Neural progenitor cell (in vitro differentiated cells): ENCODE data around the gene F8A1. TPM values are rescaled to one million over a fixed set of nuclear protein-coding genes. Genes with fewer than 3 reads are reported as not detected.
"Not testable (repeated sequence)": the region's sequence is repeated elsewhere in the genome, so short reads cannot be mapped to it uniquely, and the experiment has no call there.

Experiments
- DNase-seq: peaks from one replicate; pipeline ENCODE4 v3.0.0-alpha.2; 2016; ENCODE audit warnings: low spot score
- H2AFZ ChIP-seq: fragments of 200-600 bp; sonication (generic); replicated peaks from 2 replicates; pipeline ENCODE4 v1.6.1; 2016; ENCODE audit warnings: antibody characterized with exemption
- H3F3A ChIP-seq: fragments of 200-600 bp; sonication (generic); 2 replicates; pipeline ENCODE4 v1.6.1; 2016; ENCODE audit warnings: antibody characterized with exemption, low read depth
- H3K27ac ChIP-seq: fragments of 200-600 bp; sonication (generic); 2 replicates; pipeline ENCODE4 v1.5.1; 2016; ENCODE audit warnings: mild to moderate bottlenecking
- H3K27me3 ChIP-seq: fragments of 200-600 bp; sonication (generic); 2 replicates; pipeline ENCODE4 v1.6.1; 2016; ENCODE audit warnings: mild to moderate bottlenecking, moderate library complexity
- H3K36me3 ChIP-seq: fragments of 200-600 bp; sonication (generic); 2 replicates; pipeline ENCODE4 v1.5.1; 2016
- H3K4me1 ChIP-seq: fragments of 200-600 bp; sonication (generic); 2 replicates; pipeline ENCODE4 v1.6.1; 2016; ENCODE audit warnings: mixed run types
- H3K4me2 ChIP-seq: fragments of 200-600 bp; sonication (generic); 2 replicates; pipeline ENCODE4 v1.6.1; 2016
- H3K4me3 ChIP-seq: fragments of 200-600 bp; sonication (generic); 2 replicates; pipeline ENCODE4 v1.5.1; 2016
- H3K79me2 ChIP-seq: fragments of 200-600 bp; sonication (generic); 2 replicates; pipeline ENCODE4 v1.6.1; 2016; ENCODE audit warnings: low read depth
- H3K9ac ChIP-seq: fragments of 200-600 bp; sonication (generic); 2 replicates; pipeline ENCODE4 v1.6.1; 2016
- H3K9me3 ChIP-seq: fragments of 200-600 bp; sonication (generic); 2 replicates; pipeline ENCODE4 v1.5.1; 2016; ENCODE audit warnings: low read depth
- H4K20me1 ChIP-seq: fragments of 200-600 bp; sonication (generic); 2 replicates; pipeline ENCODE4 v1.6.1; 2016; ENCODE audit warnings: low read depth
- H3K27ac Mint-ChIP-seq: 3 replicates; pipeline ENCODE4 v1.8.0; 2021; ENCODE audit warnings: mixed read lengths
- H3K27me3 Mint-ChIP-seq: 2 replicates; pipeline ENCODE4 v1.8.0; 2022; ENCODE audit warnings: low read depth, mild to moderate bottlenecking, inconsistent platforms, moderate library complexity, mixed read lengths; ENCODE audit not compliant: insufficient read depth
- H3K36me3 Mint-ChIP-seq: 3 replicates; pipeline ENCODE4 v1.8.0; 2021; ENCODE audit warnings: mixed read lengths
- H3K4me1 Mint-ChIP-seq: 3 replicates; pipeline ENCODE4 v1.8.0; 2021; ENCODE audit warnings: mixed read lengths
- H3K4me3 Mint-ChIP-seq: 3 replicates; pipeline ENCODE4 v1.8.0; 2021; ENCODE audit warnings: mild to moderate bottlenecking, moderate library complexity, mixed read lengths
- H3K9me3 Mint-ChIP-seq: 3 replicates; pipeline ENCODE4 v1.8.0; 2020; ENCODE audit warnings: mixed read lengths
- EZH2 ChIP-seq: fragments of 200-600 bp; sonication (generic); IDR thresholded peaks from 2 replicates; pipeline ENCODE4 v1.6.1; 2017; ENCODE audit warnings: antibody characterized with exemption, mild to moderate bottlenecking, moderate library complexity
- EZH2phosphoT487 ChIP-seq: fragments of 200-600 bp; sonication (generic); IDR thresholded peaks from 2 replicates; pipeline ENCODE4 v1.6.1; 2017; ENCODE audit warnings: antibody characterized with exemption
- total RNA-seq: library from RNA; depleted of rRNA; stranded (reverse); fragments of >200 nt; gene quantifications from 2 replicates; pipeline ENCODE4 v1.2.3, GENCODE V29; 2015; ENCODE audit warnings: low replicate concordance
- TF ChIP-seq, protein P1 (sequence below): fragments of 200-600 bp; sonication (generic); IDR thresholded peaks from 2 replicates; pipeline ENCODE4 v1.5.1; 2017; ENCODE audit warnings: antibody characterized with exemption, mild to moderate bottlenecking

The F8A1 gene
- 5.5 and 8.7 TPM in 2 replicates for total RNA-seq

DNA sequence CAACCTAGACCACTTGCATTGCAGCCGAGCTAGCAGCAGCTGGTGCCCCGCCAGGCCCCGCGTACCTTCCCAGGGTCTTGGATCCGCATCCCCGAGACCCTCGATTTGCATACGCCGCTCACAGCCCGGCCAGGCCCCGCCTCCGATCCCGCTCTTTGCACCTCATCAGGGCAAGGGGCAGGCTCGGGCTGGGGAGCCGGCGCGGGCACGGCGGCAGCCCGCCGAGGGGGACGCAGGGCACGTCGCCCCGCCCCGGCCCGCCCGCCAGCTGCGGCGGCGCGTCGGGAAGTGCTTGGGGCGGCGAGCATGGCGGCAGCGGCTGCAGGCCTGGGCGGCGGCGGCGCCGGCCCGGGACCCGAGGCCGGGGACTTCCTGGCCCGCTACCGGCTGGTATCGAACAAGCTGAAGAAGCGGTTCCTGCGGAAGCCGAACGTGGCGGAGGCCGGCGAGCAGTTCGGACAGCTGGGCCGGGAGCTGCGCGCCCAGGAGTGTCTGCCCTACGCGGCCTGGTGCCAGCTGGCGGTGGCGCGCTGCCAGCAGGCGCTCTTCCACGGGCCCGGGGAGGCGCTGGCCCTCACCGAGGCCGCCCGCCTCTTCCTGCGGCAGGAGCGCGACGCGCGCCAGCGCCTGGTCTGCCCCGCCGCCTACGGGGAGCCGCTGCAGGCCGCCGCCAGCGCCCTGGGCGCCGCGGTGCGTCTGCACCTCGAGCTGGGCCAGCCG, at the start of gene F8A1:
F8A1 (plus strand) TSS at position 287 of the 720 bp plus-strand sequence; CDS start at position 307, 20 bp downstream.
- H3K4me3 ChIP-seq, result not testable (repeated sequence)

DNA sequence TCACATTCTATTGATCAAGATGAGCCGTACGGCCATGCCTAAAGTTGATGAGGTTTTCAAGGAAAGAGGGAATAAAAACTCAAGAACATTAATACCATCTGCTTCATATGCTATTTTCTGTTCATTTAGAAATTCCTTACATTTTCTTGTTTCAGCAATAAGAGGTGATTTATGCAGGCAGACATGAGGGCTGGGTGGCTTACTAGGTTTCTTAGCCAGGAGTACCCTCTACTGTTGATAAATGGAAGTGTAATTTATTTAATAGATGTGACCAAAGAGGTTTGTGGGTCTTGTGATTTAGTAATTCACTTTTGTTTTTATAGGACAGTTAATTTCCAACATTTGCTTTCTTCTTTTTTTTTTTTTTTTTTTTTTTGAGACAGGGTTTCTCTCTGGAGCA, 45.3 kb upstream of the F8A1 start:
- peaks cover 13% of the 10 kb centered on the region for H3K9me3 Mint-ChIP-seq
- no peak overlapping the region for H3K27ac Mint-ChIP-seq
- Histone ChIP-seq H3K9me3 (no peaks in the 10 kb centered on the region), H3K9ac (no peak overlapping the region), H3K4me1 (no peaks in the 10 kb centered on the region), H3K36me3 (no peaks in the 10 kb centered on the region), H3F3A (no peaks in the 10 kb centered on the region), H2AFZ (no peak overlapping the region), H3K27ac (no peak overlapping the region), H4K20me1 (no peaks in the 10 kb centered on the region), H3K79me2 (no peaks in the 10 kb centered on the region), H3K4me2 (no peak overlapping the region), H3K4me3 (no peak overlapping the region), H3K27me3 (no peaks in the 10 kb centered on the region)
- H3K27me3 Mint-ChIP-seq, result peaks cover 2% of the 10 kb centered on the region
- no peak overlapping the region for H3K4me3 Mint-ChIP-seq
- DNase-seq, result no peak
- H3K4me1 Mint-ChIP-seq, result no peaks in the 10 kb centered on the region
- no peaks in the 10 kb centered on the region for H3K36me3 Mint-ChIP-seq
- no peak for TF ChIP-seq EZH2phosphoT487
- TF ChIP-seq EZH2, result no peak
- TF ChIP-seq, protein P1, sequence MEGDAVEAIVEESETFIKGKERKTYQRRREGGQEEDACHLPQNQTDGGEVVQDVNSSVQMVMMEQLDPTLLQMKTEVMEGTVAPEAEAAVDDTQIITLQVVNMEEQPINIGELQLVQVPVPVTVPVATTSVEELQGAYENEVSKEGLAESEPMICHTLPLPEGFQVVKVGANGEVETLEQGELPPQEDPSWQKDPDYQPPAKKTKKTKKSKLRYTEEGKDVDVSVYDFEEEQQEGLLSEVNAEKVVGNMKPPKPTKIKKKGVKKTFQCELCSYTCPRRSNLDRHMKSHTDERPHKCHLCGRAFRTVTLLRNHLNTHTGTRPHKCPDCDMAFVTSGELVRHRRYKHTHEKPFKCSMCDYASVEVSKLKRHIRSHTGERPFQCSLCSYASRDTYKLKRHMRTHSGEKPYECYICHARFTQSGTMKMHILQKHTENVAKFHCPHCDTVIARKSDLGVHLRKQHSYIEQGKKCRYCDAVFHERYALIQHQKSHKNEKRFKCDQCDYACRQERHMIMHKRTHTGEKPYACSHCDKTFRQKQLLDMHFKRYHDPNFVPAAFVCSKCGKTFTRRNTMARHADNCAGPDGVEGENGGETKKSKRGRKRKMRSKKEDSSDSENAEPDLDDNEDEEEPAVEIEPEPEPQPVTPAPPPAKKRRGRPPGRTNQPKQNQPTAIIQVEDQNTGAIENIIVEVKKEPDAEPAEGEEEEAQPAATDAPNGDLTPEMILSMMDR, result peak; percentile 40

More for the DNA sequence above, at the start of gene F8A1:
- not testable (repeated sequence) for H3K4me2 ChIP-seq, DNase-seq, H3K4me1 Mint-ChIP-seq, H3K27me3 Mint-ChIP-seq, H4K20me1 ChIP-seq, H3K27ac ChIP-seq, H3K9ac ChIP-seq, H3K36me3 ChIP-seq, H3F3A ChIP-seq, H3K4me3 Mint-ChIP-seq, H3K9me3 ChIP-seq, H2AFZ ChIP-seq, H3K4me1 ChIP-seq, H3K27ac Mint-ChIP-seq, H3K36me3 Mint-ChIP-seq, H3K27me3 ChIP-seq, H3K79me2 ChIP-seq, H3K9me3 Mint-ChIP-seq

DNA sequence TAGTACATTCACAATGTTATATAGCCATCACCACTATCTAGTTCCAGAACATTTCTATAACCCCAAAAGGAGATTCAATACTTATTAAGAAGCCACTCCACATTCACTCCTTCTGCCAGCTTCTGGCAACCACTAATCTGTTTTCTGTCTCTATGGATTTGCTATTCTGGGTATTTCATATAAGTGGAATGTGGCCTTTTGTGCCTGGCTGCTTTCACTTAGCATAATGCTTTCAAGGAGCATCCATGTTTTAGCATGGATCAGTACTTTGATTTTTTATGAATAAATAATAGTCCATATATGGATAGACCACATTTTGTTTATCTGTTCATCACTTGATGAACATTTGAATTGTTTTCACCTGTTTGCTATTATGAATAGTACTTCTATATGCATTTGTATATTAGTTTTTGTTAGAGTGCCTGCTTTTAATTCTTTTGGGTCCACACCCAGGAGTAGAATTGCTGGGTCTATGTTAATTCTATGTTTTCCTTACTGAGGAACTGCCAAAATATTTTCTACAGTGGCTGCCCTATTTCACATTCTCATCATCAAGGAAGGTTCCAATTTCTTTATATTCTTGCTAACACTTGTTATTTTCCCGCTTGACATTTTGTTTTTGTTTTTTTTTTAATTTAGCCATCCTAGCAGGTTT, 35.1 kb upstream of the F8A1 start:
- Histone ChIP-seq H3K79me2 (no peaks in the 10 kb centered on the region), H3K4me3 (no peak overlapping the region), H3K27me3 (no peaks in the 10 kb centered on the region), H4K20me1 (no peaks in the 10 kb centered on the region), H3K27ac (no peak overlapping the region), H3K9me3 (no peaks in the 10 kb centered on the region), H3K9ac (no peak overlapping the region), H3K4me2 (no peak overlapping the region), H3F3A (no peaks in the 10 kb centered on the region), H2AFZ (no peak overlapping the region), H3K36me3 (no peaks in the 10 kb centered on the region), H3K4me1 (no peaks in the 10 kb centered on the region)
- no peaks in the 10 kb centered on the region for H3K4me1 Mint-ChIP-seq
- no peaks in the 10 kb centered on the region for H3K36me3 Mint-ChIP-seq
- no peak overlapping the region for H3K27ac Mint-ChIP-seq
- TF ChIP-seq EZH2, result no peak
- TF ChIP-seq, protein P1, result no peak
- TF ChIP-seq EZH2phosphoT487, result no peak
- no peak for DNase-seq
- no peak overlapping the region for H3K4me3 Mint-ChIP-seq
- peaks cover 16% of the 10 kb centered on the region for H3K9me3 Mint-ChIP-seq
- H3K27me3 Mint-ChIP-seq, result no peaks in the 10 kb centered on the region

DNA sequence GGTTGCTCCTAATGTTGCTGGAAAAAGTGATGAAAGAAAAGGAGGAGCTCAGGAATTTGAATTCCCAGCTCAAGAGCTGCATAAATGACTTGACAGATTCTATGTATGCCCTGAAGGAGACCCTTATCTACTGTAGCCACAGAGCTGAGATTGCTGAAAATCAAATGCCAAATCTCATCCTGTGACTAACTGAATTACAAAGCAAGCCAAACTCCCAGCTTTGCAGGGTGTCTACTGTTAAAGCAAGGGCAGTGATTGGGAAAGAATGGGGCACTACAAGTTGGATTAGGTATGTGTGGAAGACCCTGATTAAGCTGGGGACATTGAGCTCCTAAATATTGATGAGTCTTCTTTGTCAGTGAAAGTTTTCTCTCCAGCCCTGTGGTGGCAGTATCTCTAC, 30.9 kb upstream of the F8A1 start:
- no peaks in the 10 kb centered on the region for H3K9me3 ChIP-seq
- H3K9ac ChIP-seq, result no peak overlapping the region
- no peaks in the 10 kb centered on the region for H4K20me1 ChIP-seq
- H3K4me1 ChIP-seq, result no peaks in the 10 kb centered on the region
- DNase-seq, result no peak
- H2AFZ ChIP-seq, result no peak overlapping the region
- TF ChIP-seq, protein P1, result no peak
- TF ChIP-seq EZH2 (no peak), EZH2phosphoT487 (no peak)
- Mint-ChIP-seq H3K27me3 (no peaks in the 10 kb centered on the region), H3K4me1 (no peaks in the 10 kb centered on the region), H3K4me3 (no peak overlapping the region), H3K27ac (no peak overlapping the region), H3K9me3 (peaks cover 8% of the 10 kb centered on the region), H3K36me3 (peaks cover 2% of the 10 kb centered on the region)
- no peaks in the 10 kb centered on the region for H3K36me3 ChIP-seq
- H3K79me2 ChIP-seq, result no peaks in the 10 kb centered on the region
- no peak overlapping the region for H3K4me2 ChIP-seq
- H3K27me3 ChIP-seq, result no peaks in the 10 kb centered on the region
- no peak overlapping the region for H3K27ac ChIP-seq
- no peaks in the 10 kb centered on the region for H3F3A ChIP-seq
- no peak overlapping the region for H3K4me3 ChIP-seq

DNA sequence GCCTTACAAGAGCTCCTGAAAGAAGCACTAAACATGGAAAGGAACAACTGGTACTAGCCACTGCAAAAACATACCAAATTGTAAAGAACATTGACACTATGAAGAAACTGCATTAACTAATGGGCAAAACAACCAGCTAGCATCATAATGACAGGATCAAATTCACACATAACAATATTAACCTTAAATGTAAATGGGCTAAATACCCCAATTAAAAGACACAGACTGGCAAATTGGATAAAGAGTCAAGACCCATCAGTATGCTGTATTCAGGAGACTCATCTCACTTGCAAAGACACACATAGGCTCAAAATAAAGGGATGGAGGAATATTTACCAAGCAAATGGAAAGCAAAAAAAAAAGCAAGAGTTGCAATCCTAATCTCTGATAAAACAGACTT, 17.6 kb upstream of the F8A1 start:
- not testable (repeated sequence) for H3K4me3 ChIP-seq, H3K27me3 Mint-ChIP-seq, H3K79me2 ChIP-seq, H3K27ac ChIP-seq, H2AFZ ChIP-seq, H3K4me3 Mint-ChIP-seq, DNase-seq, H3K36me3 ChIP-seq, H3K27me3 ChIP-seq, H3K4me1 ChIP-seq, H3K9ac ChIP-seq, H3K4me1 Mint-ChIP-seq, H3K27ac Mint-ChIP-seq, H3K4me2 ChIP-seq, H3K36me3 Mint-ChIP-seq, H3F3A ChIP-seq, H4K20me1 ChIP-seq
- peaks cover 16% of the 10 kb centered on the region for H3K9me3 ChIP-seq
- H3K9me3 Mint-ChIP-seq, result peaks cover 53% of the 10 kb centered on the region
